Omental fat pad (tissue), 4 donors: ENCODE measurements around the gene GLTP. TPM values are rescaled to one million over a fixed set of nuclear protein-coding genes. Genes with fewer than 3 reads are reported as not detected.

ENCODE experiments used
- ATAC-seq: fragments of 150-250 bp; one replicate; pipeline ENCODE4 v1.9.1; 2016; ENCODE audit warnings: mild to moderate bottlenecking, moderate library complexity; ENCODE audit not compliant: low FRiP score
- DNase-seq: peaks from one replicate; pipeline ENCODE4 v3.0.0-alpha.2; 2019; ENCODE audit warnings: low spot score
- small RNA-seq: library from RNA; depleted of rRNA; stranded (forward); fragments of <200 nt; gene quantifications from one replicate; pipeline ENCODE3, GENCODE V24; 2016
- total RNA-seq, 4 donors: library from RNA; depleted of rRNA; stranded (reverse); fragments of >200 nt; gene quantifications; one replicate each; pipeline ENCODE4 v1.1.0, GENCODE V29; 2016
- TF ChIP-seq, protein P1 (sequence below), 3 donors: fragments of 450-650 bp; IDR thresholded peaks; one replicate each; pipeline ENCODE4 v1.5.1; 2016 to 2017; ENCODE audit warnings: antibody characterized with exemption in 3 of 3, mild to moderate bottlenecking in 3 of 3, moderate library complexity in 2 of 3

Gene GLTP
- total RNA-seq, 4 donors from 2014 or later, result 28.5 to 42.7 (median 36.5) TPM

DNA sequence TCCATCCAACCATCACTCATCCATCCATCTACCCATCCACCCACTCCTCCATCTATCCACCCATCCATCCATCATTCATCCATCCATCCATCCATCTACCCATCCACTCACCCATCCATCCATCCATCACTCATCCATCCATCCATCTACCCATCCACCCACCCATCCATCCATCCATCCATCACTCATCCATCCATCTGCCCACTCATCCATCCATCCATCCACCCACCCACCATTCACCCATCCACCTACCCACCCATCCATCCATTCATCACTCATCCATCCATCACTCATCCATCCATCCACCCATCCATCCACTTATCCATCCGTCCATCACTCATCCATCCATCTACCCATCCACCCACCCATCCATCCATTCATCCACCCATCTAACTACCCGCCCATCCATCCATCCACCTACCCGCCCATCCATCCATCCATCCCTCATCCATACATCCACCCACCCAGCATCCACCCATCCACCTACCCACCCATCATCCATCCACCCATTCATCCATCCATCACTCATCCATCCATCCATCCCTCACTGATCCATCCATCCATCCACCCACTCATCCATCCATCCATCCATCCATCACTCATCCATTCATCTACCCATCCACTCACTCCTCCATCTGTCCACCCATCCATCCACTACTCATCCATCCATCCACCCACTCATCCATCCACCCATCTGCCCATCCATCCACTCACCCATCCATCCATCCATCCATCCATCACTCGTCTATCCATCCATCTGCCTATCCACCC is 71.3 kb downstream of the GLTP start:
- ATAC-seq (no peak), DNase-seq (no peak)
- TF ChIP-seq, protein P1, sequence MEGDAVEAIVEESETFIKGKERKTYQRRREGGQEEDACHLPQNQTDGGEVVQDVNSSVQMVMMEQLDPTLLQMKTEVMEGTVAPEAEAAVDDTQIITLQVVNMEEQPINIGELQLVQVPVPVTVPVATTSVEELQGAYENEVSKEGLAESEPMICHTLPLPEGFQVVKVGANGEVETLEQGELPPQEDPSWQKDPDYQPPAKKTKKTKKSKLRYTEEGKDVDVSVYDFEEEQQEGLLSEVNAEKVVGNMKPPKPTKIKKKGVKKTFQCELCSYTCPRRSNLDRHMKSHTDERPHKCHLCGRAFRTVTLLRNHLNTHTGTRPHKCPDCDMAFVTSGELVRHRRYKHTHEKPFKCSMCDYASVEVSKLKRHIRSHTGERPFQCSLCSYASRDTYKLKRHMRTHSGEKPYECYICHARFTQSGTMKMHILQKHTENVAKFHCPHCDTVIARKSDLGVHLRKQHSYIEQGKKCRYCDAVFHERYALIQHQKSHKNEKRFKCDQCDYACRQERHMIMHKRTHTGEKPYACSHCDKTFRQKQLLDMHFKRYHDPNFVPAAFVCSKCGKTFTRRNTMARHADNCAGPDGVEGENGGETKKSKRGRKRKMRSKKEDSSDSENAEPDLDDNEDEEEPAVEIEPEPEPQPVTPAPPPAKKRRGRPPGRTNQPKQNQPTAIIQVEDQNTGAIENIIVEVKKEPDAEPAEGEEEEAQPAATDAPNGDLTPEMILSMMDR (IDR thresholded peaks at IDR 0.05), result no peak

DNA sequence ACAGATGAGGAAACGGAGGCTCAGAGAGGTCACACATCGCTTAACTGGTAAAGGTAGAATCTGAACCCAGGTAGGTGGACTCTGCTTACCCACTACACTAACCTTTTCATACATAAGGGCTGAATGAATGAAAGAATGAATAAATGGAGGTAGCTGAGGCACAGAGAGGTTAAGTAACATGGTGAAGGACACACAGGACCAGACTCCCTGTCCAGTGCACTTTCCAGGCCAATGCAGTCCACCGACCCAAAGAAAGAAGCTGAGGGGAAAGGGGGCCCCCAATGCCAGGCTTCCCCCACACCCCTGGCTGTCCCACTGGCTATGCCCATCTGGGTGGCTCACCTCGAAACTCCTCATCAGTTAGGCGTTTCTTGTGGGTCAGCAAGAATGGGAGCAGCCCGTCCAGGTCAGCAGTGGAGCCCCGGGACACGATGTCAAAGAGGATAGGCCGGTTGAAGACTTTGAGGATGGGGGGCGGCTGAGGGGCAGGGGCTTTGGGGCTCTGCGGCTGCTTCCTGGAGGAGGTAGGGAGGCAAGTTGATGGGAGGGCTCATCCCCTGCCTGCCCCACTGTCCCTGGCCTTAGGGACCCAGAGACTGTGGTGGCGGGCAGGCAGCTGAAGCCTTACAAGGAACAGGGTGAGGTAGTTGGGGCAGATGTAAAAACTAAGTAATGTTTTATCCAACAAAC is 72.2 kb downstream of the GLTP start:
- TF ChIP-seq, protein P1 (IDR thresholded peaks at IDR 0.05), result no peak
- no peak for DNase-seq
- no peak for ATAC-seq

DNA sequence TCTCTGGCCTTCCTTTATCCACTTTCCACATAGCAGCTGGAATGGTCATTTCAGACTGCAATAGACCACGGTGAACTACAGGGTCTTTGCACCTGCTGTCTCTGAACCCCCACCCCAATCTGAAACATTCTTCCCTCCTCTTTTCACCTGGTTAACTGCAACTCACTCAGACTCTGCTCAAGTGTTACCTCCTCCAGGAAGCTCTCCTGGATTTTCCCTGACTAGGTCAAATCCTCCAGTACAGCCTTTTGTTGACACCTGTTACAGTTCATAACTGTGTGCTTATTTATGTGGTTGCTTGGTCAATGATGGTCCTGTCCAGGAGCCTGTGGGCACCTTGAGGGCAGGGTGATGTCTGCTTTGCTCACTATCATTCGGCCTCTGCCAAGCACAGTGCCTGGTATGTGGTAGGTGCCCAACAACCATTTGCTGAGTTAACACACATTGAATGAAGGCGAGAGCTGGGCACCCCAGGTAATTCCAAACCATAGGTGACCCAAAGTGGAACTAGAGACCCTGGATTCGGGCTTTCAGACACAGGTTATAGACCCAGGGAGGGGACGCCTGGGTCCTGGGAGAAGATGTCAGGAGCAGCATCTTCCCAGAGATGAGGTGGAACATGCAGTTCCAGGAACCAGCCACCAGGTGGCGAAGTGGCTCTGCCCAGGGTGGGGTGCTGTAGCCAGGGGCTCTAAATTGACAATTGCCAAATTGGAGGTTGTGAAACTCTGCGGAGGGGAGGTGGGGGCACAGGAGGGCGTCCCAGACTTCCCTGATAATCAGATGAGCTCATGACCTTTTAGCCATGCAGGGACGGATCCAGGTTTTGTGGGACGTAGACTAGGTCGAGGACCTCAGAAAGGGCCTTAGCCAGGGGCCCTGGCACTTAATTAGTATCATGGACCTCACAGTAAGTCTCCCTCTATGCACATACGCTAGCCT is 75.2 kb downstream of the GLTP start:
- DNase-seq, result peak; percentile 56
- TF ChIP-seq, protein P1 (IDR thresholded peaks at IDR 0.05), result peak in 2 of 3 donors; percentile 69 to 91
- ATAC-seq, result peak; percentile 58

DNA sequence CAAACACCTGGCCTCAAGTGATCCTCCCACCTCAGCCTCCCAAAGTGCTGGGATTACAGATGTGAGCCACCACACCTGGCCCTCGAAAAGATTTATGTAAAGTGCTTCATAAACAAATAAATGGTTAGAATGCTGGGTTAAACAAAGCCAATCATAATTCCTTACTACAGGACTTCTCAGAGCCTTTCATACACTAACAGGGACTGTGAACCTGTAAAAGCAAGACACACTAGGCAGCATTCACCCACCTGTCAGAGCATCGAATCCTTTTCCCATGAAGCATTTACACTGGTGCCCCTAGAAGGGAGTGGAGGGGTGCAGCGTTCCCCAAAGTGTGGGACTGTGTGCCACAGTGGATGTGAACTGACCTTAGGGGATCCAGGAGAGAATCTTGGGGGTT is 76.7 kb downstream of the GLTP start:
- DNase-seq, result no peak
- ATAC-seq, result no peak
- TF ChIP-seq, protein P1 (IDR thresholded peaks at IDR 0.05), result no peak

DNA sequence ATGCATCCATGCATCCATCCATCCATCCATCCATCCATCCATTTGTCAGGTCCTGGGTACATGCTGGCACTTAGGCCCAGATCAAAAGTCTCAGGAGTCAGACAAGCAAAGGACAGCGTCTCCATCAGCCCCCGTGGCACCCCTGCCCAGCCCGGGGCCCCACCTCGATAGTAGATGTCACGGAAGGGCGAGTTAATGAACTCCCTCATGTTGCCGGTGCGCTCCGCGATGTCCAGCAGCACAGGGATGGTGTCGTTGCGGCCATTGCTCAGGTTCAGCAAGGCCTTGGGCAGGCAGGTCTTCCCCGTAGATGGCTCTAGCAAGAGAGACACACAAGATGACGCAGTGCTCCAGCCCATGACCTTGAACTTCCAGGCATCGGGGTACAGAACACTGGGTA is 77.5 kb downstream of the GLTP start:
- no peak for ATAC-seq
- no peak for DNase-seq
- TF ChIP-seq, protein P1 (IDR thresholded peaks at IDR 0.05), result no peak

Small RNAs within 50 kb of the gene (small RNA-seq; reads per million reads assigned to genes)
- gene MIR4497 (not detected), gene RN7SL441P (not detected)

Other genes with a start within 250 kb of the GLTP start
- gene FAM222A, start 166.7 kb downstream of the GLTP start, total RNA-seq, result 1 to 10 TPM in 2 of 4 donors, under 1 TPM in 1, not detected in 1; 0.94 to 2.6 (median 2.3) TPM
- 1 to 10 TPM; 1.2 to 2.4 (median 1.6) TPM for gene TRPV4, start 47.1 kb downstream of the GLTP start, total RNA-seq
- gene TCHP, start 19.7 kb upstream of the GLTP start, total RNA-seq, result 10 to 100 TPM in 3 of 4 donors, 1 to 10 TPM in 1; 7.0 to 30.1 (median 12.1) TPM
- 10 to 100 TPM; 28.7 to 77.2 (median 47.0) TPM for gene GIT2, start 115.8 kb upstream of the GLTP start, total RNA-seq
- 10 to 100 TPM; 33.6 to 93.3 (median 43.2) TPM for gene ANKRD13A, start 118.9 kb upstream of the GLTP start, total RNA-seq
- 10 to 100 TPM in 3 of 4 donors, 1 to 10 TPM in 1; 7.4 to 17.0 (median 11.9) TPM for gene C12orf76, start 168.0 kb upstream of the GLTP start, total RNA-seq
- 10 to 100 TPM in 1 of 4 donors, 1 to 10 TPM in 3; 4.0 to 14.8 (median 5.3) TPM for gene IFT81, start 243.8 kb upstream of the GLTP start, total RNA-seq